GM19240 (cell line): ENCODE data around the gene GALNT17.

Source experiments
- DNase-seq: peaks from one replicate; pipeline ENCODE4 v3.0.0; 2011; ENCODE audit warnings: low spot score; ENCODE audit not compliant: insufficient read length

Gene GALNT17

DNA sequence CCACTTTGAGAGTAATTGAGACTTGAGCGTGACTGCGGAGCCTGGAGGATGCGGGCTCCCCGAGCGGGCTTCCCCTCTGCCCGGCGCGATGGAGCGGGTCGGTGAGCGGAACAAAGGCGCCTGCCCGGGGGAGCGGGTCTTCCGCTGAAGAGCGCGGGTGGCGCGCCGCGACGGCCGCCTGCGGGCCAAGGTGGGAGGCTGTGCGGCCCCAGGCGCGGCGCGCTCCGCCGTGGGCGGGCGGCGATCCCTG lies at the start of gene GALNT17:
Gene GALNT17 (plus strand): TSS at position 18 of the 250 bp plus-strand sequence.
- DNase-seq, result no peak

DNA sequence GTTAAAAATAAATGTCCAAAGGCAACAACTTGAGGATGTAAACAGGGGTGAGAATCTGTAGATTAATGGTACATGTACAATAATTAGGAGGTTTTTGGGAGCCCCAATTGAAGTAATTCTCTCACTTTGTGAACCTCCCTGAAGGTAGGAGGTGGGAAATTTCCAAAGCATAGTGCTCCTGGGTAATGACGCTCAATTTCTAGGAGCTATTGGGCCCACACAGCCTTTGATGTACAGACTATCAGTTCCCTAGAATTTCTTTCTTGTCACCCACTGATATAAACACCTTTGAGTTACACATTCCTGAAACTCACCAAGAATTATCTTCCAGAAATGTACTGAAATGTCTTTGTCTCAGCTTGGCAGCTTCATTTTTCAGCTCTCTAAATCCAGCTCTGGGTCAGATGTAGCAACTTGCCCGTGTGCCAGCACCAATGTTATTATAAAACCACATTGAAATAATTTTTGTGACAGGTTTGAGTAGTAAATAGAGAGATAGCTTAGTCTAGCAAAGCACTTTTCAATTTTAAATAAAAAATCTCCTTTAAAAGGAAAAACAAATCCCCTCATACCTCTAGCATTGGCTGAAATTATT lies 36.6 kb upstream of the GALNT17 start:
- DNase-seq, result no peak

DNA sequence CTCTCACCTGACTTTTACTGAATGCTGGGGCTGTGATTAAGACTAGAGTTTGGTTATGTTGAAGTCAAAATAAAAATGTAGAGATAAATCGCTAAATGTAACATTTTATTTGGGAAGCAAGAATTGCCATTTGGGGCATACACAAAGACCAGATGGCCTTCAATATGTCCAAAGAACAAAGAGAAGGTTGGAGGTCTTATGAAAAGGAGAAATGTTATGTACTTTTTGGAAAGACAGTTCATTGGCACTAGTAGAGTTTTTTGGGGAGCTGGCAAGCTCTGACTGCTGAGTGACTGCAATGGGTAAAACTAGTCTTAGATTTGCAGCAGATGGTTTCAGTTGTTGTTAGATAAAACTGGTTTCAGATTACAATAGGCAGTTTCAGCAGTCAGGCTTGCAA lies 35.6 kb upstream of the GALNT17 start:
- DNase-seq, result no peak

DNA sequence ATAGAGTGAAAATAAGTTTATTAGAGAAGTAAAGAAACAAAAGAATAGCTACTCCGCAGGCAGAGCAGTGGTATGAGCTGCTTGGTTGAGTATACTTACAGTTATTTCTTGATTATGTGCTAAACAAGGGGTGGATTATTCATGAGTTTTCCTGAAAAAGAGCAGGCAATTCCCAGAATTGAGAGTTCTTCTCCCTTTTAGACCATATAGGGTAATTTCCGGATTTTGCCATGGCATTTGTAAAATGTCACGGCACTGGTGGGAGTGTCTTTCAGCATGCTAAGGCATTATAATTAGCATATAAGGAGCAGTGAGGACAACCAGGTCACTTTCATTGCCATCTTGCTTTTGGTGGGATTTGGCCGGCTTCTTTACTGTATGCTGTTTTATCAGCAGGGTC lies 25.7 kb upstream of the GALNT17 start:
- no peak for DNase-seq

DNA sequence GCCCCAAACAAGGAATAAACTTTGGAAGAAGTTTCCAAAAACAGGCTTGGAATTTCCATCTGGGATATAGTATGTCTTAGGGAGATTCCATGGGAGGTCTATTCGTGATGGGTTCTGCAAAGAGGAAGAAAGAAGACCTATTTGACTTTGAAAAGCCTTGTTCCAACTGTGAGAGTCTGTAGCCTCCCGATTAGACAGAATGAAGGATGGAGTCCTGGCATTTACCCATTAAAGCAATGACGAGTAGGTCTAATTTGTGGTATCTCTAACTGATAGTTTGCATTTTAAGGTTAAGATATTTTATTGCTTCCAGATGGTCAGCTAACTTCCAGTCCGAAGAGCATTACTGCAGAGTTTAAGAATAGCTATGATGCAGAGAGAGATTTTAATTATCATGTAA lies 19.5 kb upstream of the GALNT17 start:
- no peak for DNase-seq

DNA sequence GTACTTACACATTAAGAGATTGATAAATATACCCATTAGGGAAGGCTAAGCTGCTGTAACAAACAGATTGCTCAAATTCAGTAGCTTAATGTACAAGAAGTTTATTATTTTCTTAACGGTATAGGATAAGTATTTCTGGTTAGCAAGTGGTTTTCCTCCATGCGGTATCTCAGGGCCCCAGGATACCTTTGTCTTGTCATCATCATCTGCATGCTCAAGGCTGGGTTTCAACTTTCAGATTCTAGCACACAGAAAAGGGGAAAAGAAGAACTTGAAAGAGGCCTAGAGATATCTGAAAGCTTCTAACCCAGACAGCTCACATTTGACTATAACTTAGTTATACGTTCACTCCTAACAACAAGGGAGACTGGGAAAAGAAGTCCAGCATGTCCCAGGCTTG lies 11.8 kb upstream of the GALNT17 start:
- no peak for DNase-seq

DNA sequence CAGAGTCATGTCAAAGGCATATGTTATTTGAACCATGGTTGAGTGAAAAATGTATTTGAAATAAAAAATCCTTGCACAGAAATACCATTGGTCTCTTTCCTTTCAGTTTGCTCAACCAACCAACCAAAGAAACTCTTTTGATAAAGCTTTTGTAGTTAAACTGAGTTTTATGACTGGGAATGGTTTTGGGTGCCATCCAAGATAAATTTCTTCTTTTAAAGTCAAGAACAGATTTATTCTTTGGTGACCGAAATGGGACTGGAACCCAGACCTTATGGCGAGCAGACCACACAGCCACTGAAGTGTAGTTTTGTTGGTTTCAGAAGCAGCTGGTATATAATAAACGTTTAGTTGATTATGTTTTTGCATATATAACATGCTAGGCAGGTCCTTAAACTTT lies 2.8 kb upstream of the GALNT17 start:
- DNase-seq, result no peak

DNA sequence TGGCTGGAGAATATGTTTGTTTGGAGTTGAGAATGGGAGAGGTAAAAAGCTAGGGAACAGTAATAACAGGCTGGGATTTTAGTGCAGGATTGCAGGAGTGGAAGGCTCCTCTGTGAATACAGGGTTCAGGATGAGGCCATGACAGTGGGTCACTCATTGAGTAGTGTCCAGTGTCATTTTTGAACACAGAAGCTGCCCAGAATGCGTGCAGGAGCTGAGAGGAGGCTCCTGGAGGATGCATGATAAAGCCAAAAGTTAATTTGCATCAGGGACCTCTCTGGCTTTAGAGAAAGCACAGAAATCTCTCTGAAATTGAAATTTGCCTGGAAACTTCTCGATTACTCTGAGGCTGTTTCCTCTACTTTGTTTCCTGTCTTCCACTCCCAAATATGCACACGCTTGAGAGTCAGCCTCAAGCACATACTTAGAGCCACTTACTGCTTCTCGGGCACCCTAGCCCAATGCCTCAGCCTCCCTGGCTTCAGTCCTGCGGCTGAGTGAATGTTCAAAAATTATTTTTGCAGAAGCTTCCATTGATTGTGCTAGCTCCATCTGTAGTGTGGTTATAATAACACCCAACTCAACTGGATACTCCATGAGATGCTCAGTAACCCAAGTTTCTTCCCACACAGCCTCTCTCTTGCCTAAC lies 1.8 kb upstream of the GALNT17 start:
- DNase-seq, result no peak

DNA sequence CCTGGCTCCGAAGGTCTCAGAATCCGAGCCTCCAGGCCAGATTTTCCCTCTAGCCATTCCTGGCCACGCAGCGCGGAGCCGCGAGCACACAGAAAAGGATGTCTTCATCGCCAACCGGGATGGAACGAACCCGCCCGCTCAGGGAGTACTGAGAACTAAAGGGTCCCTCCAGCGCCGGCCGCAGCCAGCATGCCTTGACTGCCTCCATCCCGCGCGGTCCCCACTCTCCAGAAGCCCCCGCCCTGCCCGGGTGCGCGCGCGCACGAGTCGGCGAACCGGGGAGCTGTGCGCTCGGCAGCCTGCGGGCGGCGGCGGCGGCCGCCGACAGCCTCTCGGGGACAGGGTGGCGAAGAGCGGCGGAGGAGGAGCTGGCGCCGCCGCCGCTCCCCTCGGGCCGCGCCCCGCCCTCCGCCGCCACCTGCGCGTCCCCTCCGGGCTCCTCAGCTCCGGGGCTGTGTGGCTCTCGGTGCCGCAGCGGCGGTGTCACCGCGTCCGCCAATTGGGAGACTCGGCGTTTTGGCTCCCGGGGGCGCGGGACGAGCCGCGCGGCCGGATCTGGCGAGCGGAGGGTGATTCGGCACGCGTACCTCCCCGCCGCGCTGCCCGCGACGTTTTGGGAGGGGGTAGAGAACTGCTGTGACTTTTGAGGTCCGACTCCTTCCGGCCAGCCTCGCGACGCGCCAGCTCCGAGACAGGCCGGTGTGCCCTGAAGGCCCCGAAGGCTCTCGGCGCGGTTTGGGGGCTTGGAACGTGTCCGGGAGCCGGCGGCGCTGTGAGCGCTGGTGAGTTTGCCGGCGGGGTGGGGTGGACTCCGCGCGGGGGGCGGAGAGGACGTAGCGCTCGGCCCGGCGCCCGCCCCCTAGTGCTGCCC lies 453 bp upstream of the GALNT17 start:
- no peak for DNase-seq

DNA sequence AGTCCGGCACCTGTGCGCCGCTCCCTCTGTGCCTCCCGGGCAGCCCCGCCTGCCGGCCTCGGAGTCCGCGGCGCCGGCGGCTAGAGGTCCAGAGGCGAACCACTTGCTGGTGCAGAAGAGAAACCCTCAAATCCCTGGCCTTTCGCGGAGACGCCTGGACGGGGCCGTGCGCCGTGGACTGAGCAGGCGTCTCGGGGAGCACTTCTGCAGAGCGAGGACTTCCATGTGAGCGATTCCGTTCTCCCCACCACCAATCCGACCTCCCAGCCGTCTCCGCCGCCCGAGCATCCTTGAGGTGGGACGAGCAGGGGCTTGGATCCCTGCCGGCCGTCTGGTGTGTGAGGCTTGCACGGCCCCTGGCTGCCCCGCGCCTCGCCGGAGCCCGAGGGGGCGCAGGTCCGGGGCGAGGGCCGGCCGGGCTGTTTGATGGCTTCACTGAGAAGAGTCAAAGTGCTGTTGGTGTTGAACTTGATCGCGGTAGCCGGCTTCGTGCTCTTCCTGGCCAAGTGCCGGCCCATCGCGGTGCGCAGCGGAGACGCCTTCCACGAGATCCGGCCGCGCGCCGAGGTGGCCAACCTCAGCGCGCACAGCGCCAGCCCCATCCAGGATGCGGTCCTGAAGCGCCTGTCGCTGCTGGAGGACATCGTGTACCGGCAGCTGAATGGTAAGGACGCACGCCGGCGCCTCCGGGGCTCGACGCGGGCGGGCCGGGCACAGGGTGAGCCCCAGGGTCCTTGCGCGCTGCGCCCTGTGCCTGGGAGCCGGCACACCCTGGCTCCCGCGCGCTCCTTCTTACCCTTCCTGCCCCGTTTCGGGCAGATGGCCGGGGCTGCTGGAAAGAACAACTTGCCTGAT lies 660 bp downstream of the GALNT17 start:
- no peak for DNase-seq

DNA sequence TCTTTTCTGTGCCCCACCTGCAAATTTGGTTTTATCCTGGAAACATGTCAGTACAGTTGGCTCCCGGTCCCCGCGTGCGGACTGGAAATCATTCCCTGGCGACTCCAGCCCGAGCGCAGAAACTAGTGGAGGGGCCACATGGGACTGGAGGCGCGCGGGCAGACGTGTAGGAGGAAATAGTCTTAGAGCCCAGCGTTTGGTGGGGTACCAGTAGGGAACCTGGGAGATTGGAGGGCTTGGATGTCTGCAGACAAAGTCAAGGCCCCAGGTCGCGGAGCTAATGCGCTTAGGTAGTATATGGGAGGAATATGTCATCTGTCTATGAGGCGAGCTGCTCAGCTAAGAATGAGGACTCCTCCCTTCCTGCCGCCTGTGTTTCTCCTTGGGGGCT lies 1.3 kb downstream of the GALNT17 start:
- DNase-seq, result no peak

DNA sequence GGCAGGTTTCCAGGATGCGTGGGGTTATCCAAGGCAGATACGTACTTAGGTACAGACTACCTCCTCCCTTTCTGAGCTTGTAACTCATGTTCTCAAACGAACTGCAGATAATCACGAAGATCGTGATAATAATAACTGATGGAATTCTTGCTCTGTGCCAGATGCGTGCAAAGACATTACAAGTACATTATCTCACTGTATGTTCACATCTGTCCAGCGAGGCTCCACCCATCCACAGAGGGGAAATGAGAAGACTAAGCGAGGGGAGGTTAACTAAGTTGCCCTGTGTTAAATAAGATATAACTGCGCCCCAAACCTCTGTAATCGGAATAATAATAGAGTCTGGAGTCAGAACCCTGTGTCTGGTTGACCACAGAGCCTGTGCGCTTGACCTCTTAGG lies 1.9 kb downstream of the GALNT17 start:
- DNase-seq, result no peak

DNA sequence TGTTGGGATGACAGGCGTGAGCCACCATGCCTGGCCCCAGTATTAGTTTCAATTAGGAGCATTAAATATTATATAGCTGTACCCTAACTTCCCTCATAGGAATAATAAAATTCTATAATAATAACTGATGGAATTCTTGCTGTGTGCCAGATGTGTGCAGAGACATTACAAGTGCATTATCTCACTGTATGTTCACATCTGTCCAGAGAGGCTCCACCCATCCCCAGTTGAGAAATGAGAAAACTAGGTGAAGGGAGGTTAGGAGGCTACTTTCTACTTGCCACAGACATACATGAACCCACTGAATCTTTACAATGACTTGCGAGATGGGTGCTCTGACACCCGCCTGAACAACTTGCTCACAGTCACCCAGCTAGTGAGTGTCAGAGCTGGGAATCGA lies 3.2 kb downstream of the GALNT17 start:
- no peak for DNase-seq

DNA sequence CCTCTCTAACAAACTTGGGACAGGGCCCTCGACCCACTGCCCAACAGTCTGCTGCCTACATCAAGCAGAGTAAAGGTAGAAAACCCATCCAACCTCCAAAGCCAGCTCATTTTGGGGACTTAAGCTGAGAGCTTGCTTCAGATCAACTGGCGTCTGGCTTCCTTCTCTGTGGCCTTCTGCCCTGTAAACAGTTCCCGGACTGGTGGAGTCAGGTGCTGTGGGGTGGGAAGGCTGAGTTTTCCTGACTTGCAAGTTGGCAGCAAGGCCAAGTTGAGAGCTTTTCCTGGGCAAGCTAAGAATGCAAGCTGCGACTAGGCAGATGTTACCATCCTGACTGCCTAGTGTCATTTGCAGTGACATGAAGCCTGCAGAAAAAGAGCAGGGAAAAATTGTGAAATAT lies 3.7 kb downstream of the GALNT17 start:
- DNase-seq, result no peak

DNA sequence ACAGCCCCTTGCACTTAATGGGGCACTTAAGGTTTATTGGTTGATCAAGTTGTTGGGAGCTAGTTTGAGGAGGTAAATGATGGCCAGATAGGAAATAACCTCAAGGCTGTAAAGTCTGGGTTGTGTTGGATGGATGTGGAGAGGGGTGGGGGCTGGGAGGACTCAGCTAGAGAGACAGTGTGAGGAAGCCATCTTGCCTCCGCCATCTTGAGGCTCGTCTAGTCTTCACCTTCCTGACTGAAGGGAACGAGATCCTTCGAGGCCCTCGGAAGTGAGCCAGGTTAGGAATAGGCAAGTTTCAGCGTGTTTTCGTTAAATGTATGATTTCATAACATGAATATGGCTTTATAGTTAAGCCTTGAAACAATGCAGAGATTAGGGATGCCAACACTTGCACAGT lies 5.5 kb downstream of the GALNT17 start:
- no peak for DNase-seq

DNA sequence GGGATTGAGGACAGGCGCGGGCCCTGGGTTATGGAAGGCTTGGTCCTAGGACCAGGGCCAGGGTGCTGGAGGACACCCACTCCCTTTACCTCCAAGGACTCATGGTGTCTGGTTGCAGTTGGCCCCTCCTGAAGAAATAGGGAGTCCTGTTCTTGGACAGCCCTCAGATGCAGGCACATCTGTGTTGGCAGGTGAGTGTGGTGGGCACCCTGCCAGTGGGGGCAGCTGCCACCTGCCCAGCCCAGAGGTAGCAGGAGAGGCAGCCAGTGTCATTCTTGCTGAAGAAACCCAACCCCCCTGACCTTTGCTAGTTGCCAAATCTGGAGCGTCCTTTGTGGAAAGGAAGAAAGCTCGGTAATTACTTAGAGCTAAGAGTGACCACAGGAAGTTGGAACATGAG lies 8.3 kb downstream of the GALNT17 start:
- no peak for DNase-seq

DNA sequence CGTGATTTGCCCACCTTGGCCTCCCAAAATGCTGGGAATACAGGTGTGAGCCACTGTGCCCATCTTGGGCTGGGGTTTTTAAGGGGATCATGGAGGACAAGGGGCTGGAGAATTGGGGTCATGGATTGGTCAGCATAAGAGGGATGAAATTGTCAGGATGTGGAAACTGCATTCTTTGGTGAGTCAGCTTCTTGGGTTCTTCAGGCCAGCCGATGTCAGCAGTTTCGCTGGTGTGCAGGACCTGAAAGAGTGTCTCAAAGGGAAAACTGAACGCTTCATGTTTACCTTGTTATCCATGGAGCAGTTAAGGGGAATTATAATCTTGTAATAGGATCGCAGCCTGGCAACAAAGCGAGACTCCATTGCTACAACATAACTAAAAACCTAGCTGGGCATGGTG lies 13.0 kb downstream of the GALNT17 start:
- no peak for DNase-seq

DNA sequence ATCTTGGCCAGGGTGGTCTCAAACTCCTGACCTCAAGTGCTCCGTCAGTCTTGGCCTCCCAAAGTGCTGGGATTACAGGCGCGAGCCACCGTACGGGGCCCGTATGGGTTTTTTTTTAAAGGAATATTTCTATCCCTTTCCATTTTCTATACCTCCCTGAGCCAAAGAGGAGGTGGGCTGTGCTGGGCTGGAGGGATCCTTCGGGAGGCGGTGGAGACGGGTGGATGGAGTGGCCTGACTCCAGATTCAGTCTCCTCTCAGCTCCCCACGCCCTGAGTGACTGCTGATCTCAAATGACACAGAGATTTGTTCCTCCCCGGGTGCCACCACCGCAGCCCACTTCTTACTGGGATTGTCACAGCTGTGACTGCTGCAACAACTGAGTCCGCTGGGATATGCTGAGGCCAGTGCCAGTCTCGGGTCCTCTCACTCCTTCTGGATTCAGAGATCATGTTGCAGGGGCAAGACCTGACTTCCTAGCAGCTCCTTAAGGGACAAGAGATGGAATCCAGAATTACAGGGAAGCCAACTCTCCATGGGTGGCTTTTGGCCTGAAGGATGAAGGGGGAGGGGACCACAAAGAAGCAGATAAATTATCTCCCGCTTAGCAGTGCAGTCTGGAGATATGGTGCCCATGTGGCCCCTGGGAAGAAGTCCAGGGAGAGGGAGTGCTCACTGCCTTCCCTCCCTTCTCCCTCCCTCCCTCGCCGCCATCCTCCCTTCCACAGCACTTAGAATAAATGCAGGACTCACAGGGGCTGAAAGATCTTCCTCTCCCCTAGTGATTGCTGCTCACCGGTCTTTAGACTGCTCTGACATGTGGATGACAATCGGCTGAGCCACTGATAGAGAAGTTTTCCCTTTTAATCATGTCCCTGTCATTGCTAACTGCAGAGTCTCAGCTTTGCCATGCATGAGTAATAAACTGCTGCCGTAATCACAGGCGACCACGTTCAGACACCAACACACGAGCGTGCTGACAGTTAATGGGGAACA lies 14.3 kb downstream of the GALNT17 start:
- no peak for DNase-seq

DNA sequence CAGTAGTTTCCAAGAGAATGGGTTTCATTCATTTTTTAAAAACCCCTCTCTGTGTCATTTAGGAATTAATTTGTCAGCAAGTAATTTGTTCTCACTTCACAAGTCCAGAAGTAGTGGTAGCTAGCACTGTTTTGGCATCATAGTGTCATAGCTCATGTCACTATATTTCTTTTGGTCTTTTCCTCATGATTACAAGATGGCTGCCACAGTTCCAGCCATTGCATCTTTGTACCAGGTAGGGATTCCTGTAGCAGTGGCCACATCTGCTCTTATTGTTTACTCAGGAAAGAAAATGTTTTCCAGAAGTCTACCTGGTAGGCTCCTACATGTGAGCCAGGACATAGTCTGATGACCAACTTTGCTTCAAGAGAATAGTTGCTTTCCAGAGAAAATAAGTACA lies 16.2 kb downstream of the GALNT17 start:
- no peak for DNase-seq

DNA sequence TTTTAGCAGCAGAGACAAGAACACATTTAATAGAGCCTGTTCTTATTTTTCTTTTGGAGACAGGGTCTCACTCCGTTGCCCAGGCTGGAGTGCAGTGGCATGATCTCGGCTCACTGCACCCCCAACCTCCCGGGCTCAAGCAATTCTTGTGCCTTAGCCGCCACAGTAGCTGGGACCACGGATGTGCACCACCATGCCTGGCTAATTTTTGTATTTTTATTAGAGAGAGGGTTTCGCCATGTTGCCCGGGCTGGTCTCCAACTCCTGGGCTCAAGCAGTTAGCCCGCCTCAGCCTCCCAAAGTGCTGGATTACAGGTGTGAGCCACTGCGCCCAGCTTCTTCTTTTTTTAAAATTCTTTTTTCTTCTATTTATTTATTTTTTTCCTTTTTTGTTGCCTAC lies 23.3 kb downstream of the GALNT17 start:
- DNase-seq, result no peak

DNA sequence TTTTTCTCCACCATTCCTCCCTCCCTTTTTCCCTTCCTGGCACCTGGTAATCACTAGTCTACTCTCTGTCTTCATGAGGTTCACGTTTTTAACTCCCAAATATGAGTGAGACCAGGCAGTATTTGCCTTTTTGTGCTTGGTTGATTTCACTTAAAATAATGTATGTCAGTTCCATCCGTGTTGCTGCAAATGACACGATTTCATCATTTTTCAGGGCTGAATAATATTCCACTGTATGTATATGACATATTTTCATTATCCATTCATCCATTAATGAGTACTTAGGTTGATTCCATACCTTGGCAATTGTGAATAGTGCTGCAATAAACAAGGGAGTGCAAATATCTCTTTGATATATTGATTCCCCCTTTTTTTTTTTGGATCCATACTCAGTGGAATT lies 25.8 kb downstream of the GALNT17 start:
- DNase-seq, result no peak
